ENCODE results near the gene FAM241B.

The FAM241B gene

DNA sequence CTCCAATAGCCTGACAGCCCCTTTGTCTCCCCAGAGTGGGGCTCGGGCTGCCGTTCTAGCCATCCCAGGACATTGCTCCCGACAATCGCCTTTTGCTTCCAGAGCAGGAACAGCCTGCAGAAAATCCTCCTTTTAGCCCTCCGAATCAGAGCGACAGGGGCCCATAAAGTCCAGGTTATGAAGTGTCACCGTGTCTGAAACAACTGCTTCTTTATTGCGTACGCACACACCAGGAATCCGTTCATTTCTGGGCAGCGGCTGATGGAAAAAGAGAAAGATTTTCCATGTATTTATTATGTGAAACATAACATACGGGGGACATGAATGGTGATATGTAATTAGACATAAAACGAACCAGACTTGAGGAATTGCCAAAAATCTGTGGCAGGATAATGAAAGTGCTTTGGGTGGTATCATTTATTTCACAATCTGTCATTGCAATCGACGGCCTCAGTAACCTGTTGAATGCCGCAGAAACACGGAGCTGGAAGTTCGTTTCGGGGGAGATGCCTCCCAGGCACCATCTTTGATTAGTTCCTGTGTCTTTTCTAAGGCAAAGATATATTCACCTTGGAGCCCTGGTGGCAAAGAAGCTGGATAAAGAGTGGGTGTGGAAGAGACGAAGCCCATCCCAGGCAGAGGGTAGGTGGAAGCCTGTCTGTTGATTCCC is 48.1 kb downstream of the FAM241B start:
- H3K79me1 ChIP-seq (replicated peaks; ENCODE audit: low read length, poor library complexity, severe bottlenecking) = no peaks in the 10 kb centered on the region
- no peak overlapping the region for H3K27ac ChIP-seq (ENCODE audit: low read length, poor library complexity, severe bottlenecking)
- no peak overlapping the region for H3K4me2 ChIP-seq (ENCODE audit: low read length, poor library complexity, severe bottlenecking)
- H3K23ac ChIP-seq (ENCODE audit: low read length in 2 of 2) = peak overlapping the region in 1 of 2 experiments; percentile 51
- H3K9me3 ChIP-seq (ENCODE audit: control insufficient read depth, low read length) = no peaks in the 10 kb centered on the region
- 76% methylated on average over 20 of the region's 20 CpGs for WGBS
- H3K4me3 ChIP-seq (ENCODE audit: insufficient read depth in 1 of 2, low read depth in 1 of 2, low read length in 2 of 2) = no peak overlapping the region
- H4K8ac ChIP-seq (ENCODE audit: low read length) = no peak overlapping the region
- no peak for DNase-seq
- H3K27me3 ChIP-seq (ENCODE audit: control insufficient read depth in 1 of 2, insufficient read depth in 1 of 2, low read length in 2 of 2) = peaks cover 80 to 98% of the 10 kb centered on the region in 2 experiments
- no peak overlapping the region for H3K18ac ChIP-seq (ENCODE audit: low read depth in 1 of 2, low read length in 2 of 2)
- H2BK15ac ChIP-seq (ENCODE audit: low read depth, poor library complexity, severe bottlenecking) = no peak overlapping the region
- no peak overlapping the region for H2AFZ ChIP-seq (ENCODE audit: low read depth, low read length)
- no peak overlapping the region for H3K14ac ChIP-seq (ENCODE audit: low read length in 2 of 2)
- H2BK5ac ChIP-seq (ENCODE audit: low read depth, low read length, poor library complexity, severe bottlenecking) = no peak overlapping the region
- peaks cover 1% of the 10 kb centered on the region for H3K4me1 ChIP-seq (ENCODE audit: control insufficient read depth, insufficient read depth, low read depth, low read length)
- H3K9ac ChIP-seq (ENCODE audit: low read length) = no peak overlapping the region
- no peak overlapping the region for H2BK12ac ChIP-seq (ENCODE audit: low read length in 2 of 2)
- H2AK5ac ChIP-seq (ENCODE audit: low read length, severe bottlenecking) = no peak overlapping the region
- H4K91ac ChIP-seq (ENCODE audit: low read length) = no peak overlapping the region
- no peaks in the 10 kb centered on the region for H3K36me3 ChIP-seq (ENCODE audit: control insufficient read depth in 1 of 2, insufficient read depth in 2 of 2, low read depth in 1 of 2, low read length in 2 of 2)
- no peak overlapping the region for H2BK120ac ChIP-seq (ENCODE audit: low read depth, low read length)
- no peak overlapping the region for H3K4ac ChIP-seq (ENCODE audit: low read depth in 1 of 2, low read length in 2 of 2)

DNA sequence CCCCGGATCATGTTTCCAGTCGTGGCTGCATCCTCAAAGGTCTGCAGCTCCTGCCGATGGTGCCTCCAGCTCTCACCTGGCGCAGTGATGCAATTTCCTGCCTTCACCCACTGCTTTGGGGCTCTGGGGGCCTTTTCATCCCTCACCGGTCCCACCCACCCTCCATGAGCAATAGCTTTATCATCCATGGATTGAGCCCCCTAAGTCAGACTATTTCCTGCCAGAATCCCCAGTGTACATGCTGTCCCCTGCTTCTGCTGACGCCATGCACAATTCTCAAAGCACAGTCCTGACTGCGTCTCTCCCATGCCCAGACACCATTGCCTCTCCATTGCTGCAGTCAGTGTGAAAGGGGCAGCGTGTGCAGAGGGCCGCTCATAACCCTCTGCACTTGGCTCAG is 49.7 kb downstream of the FAM241B start:
- no peak overlapping the region for H4K8ac ChIP-seq (ENCODE audit: low read length)
- H3K9me3 ChIP-seq (ENCODE audit: control insufficient read depth, low read length) = no peaks in the 10 kb centered on the region
- WGBS = 81% methylated on average over 9 of the region's 9 CpGs
- no peaks in the 10 kb centered on the region for H3K79me1 ChIP-seq (replicated peaks; ENCODE audit: low read length, poor library complexity, severe bottlenecking)
- H3K4me3 ChIP-seq (ENCODE audit: insufficient read depth in 1 of 2, low read depth in 1 of 2, low read length in 2 of 2) = no peak overlapping the region
- no peak overlapping the region for H4K91ac ChIP-seq (ENCODE audit: low read length)
- peaks cover 4% of the 10 kb centered on the region for H3K4me1 ChIP-seq (ENCODE audit: control insufficient read depth, insufficient read depth, low read depth, low read length)
- H2BK15ac ChIP-seq (ENCODE audit: low read depth, poor library complexity, severe bottlenecking) = no peak overlapping the region
- H3K18ac ChIP-seq (ENCODE audit: low read depth in 1 of 2, low read length in 2 of 2) = no peak overlapping the region
- DNase-seq = no peak
- no peak overlapping the region for H3K27ac ChIP-seq (ENCODE audit: low read length, poor library complexity, severe bottlenecking)
- H3K14ac ChIP-seq (ENCODE audit: low read length in 2 of 2) = no peak overlapping the region
- H2AFZ ChIP-seq (ENCODE audit: low read depth, low read length) = no peak overlapping the region
- H2BK5ac ChIP-seq (ENCODE audit: low read depth, low read length, poor library complexity, severe bottlenecking) = no peak overlapping the region
- peaks cover 81 to 84% of the 10 kb centered on the region in 2 experiments for H3K27me3 ChIP-seq (ENCODE audit: control insufficient read depth in 1 of 2, insufficient read depth in 1 of 2, low read length in 2 of 2)
- H2BK12ac ChIP-seq (ENCODE audit: low read length in 2 of 2) = no peak overlapping the region
- H3K4me2 ChIP-seq (ENCODE audit: low read length, poor library complexity, severe bottlenecking) = no peak overlapping the region
- H2BK120ac ChIP-seq (ENCODE audit: low read depth, low read length) = no peak overlapping the region
- no peak overlapping the region for H3K23ac ChIP-seq (ENCODE audit: low read length in 2 of 2)
- no peaks in the 10 kb centered on the region for H3K36me3 ChIP-seq (ENCODE audit: control insufficient read depth in 1 of 2, insufficient read depth in 2 of 2, low read depth in 1 of 2, low read length in 2 of 2)
- H3K4ac ChIP-seq (ENCODE audit: low read depth in 1 of 2, low read length in 2 of 2) = no peak overlapping the region
- H2AK5ac ChIP-seq (ENCODE audit: low read length, severe bottlenecking) = no peak overlapping the region
- H3K9ac ChIP-seq (ENCODE audit: low read length) = no peak overlapping the region

GRCh38 chr10:69680610-69681009 is 50.6 kb downstream of the FAM241B start:
- no peak overlapping the region for H3K4me3 ChIP-seq (ENCODE audit: insufficient read depth in 1 of 2, low read depth in 1 of 2, low read length in 2 of 2)
- no peak overlapping the region for H2BK120ac ChIP-seq (ENCODE audit: low read depth, low read length)
- peaks cover 73 to 75% of the 10 kb centered on the region in 2 experiments for H3K27me3 ChIP-seq (ENCODE audit: control insufficient read depth in 1 of 2, insufficient read depth in 1 of 2, low read length in 2 of 2)
- no peaks in the 10 kb centered on the region for H3K79me1 ChIP-seq (replicated peaks; ENCODE audit: low read length, poor library complexity, severe bottlenecking)
- no peak overlapping the region for H3K18ac ChIP-seq (ENCODE audit: low read depth in 1 of 2, low read length in 2 of 2)
- H3K9me3 ChIP-seq (ENCODE audit: control insufficient read depth, low read length) = no peaks in the 10 kb centered on the region
- no peak overlapping the region for H3K4ac ChIP-seq (ENCODE audit: low read depth in 1 of 2, low read length in 2 of 2)
- H3K36me3 ChIP-seq (ENCODE audit: control insufficient read depth in 1 of 2, insufficient read depth in 2 of 2, low read depth in 1 of 2, low read length in 2 of 2) = no peaks in the 10 kb centered on the region
- H3K23ac ChIP-seq (ENCODE audit: low read length in 2 of 2) = no peak overlapping the region
- H2AK5ac ChIP-seq (ENCODE audit: low read length, severe bottlenecking) = no peak overlapping the region
- 78% methylated on average over 4 of the region's 4 CpGs for WGBS
- H4K8ac ChIP-seq (ENCODE audit: low read length) = no peak overlapping the region
- no peak overlapping the region for H2BK5ac ChIP-seq (ENCODE audit: low read depth, low read length, poor library complexity, severe bottlenecking)
- H2BK12ac ChIP-seq (ENCODE audit: low read length in 2 of 2) = no peak overlapping the region
- no peak overlapping the region for H4K91ac ChIP-seq (ENCODE audit: low read length)
- no peak for DNase-seq
- H3K14ac ChIP-seq (ENCODE audit: low read length in 2 of 2) = no peak overlapping the region
- no peak overlapping the region for H2BK15ac ChIP-seq (ENCODE audit: low read depth, poor library complexity, severe bottlenecking)
- H3K4me1 ChIP-seq (ENCODE audit: control insufficient read depth, insufficient read depth, low read depth, low read length) = peaks cover 6% of the 10 kb centered on the region
- no peak overlapping the region for H3K9ac ChIP-seq (ENCODE audit: low read length)
- H3K4me2 ChIP-seq (ENCODE audit: low read length, poor library complexity, severe bottlenecking) = no peak overlapping the region
- H2AFZ ChIP-seq (ENCODE audit: low read depth, low read length) = no peak overlapping the region
- no peak overlapping the region for H3K27ac ChIP-seq (ENCODE audit: low read length, poor library complexity, severe bottlenecking)

DNA sequence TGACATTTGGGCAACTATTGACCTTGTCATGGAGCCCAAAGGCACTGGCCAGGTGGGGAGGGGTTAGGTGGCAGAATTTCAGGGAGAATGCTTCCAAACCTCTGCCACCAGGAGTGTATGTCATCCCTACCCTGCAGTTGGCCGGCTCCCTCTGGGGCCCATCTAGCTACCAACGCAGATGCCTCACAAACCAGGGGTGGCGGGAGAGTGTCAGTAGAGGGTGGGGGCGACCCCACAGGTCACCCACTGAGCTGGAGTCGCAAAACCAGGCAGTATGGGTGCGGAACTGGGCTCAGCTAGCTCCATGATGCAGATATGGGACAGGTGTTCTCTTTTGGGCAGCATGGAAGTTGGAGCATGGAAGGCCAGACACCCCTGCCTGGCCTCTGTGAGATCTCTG is 51.4 kb downstream of the FAM241B start:
- no peak for DNase-seq
- peaks cover 68 to 72% of the 10 kb centered on the region in 2 experiments for H3K27me3 ChIP-seq (ENCODE audit: control insufficient read depth in 1 of 2, insufficient read depth in 1 of 2, low read length in 2 of 2)
- H2BK120ac ChIP-seq (ENCODE audit: low read depth, low read length) = no peak overlapping the region
- no peak overlapping the region for H2BK5ac ChIP-seq (ENCODE audit: low read depth, low read length, poor library complexity, severe bottlenecking)
- H3K4me2 ChIP-seq (ENCODE audit: low read length, poor library complexity, severe bottlenecking) = no peak overlapping the region
- H4K91ac ChIP-seq (ENCODE audit: low read length) = no peak overlapping the region
- H3K18ac ChIP-seq (ENCODE audit: low read depth in 1 of 2, low read length in 2 of 2) = no peak overlapping the region
- no peaks in the 10 kb centered on the region for H3K79me1 ChIP-seq (replicated peaks; ENCODE audit: low read length, poor library complexity, severe bottlenecking)
- H3K4ac ChIP-seq (ENCODE audit: low read depth in 1 of 2, low read length in 2 of 2) = no peak overlapping the region
- H2BK15ac ChIP-seq (ENCODE audit: low read depth, poor library complexity, severe bottlenecking) = no peak overlapping the region
- 78% methylated on average over 6 of the region's 6 CpGs for WGBS
- no peak overlapping the region for H3K23ac ChIP-seq (ENCODE audit: low read length in 2 of 2)
- H3K9me3 ChIP-seq (ENCODE audit: control insufficient read depth, low read length) = no peaks in the 10 kb centered on the region
- no peak overlapping the region for H3K14ac ChIP-seq (ENCODE audit: low read length in 2 of 2)
- peaks cover 13% of the 10 kb centered on the region for H3K4me1 ChIP-seq (ENCODE audit: control insufficient read depth, insufficient read depth, low read depth, low read length)
- no peak overlapping the region for H2AK5ac ChIP-seq (ENCODE audit: low read length, severe bottlenecking)
- H3K27ac ChIP-seq (ENCODE audit: low read length, poor library complexity, severe bottlenecking) = no peak overlapping the region
- no peak overlapping the region for H3K9ac ChIP-seq (ENCODE audit: low read length)
- H3K4me3 ChIP-seq (ENCODE audit: insufficient read depth in 1 of 2, low read depth in 1 of 2, low read length in 2 of 2) = no peak overlapping the region
- no peaks in the 10 kb centered on the region for H3K36me3 ChIP-seq (ENCODE audit: control insufficient read depth in 1 of 2, insufficient read depth in 2 of 2, low read depth in 1 of 2, low read length in 2 of 2)
- no peak overlapping the region for H2AFZ ChIP-seq (ENCODE audit: low read depth, low read length)
- no peak overlapping the region for H2BK12ac ChIP-seq (ENCODE audit: low read length in 2 of 2)
- H4K8ac ChIP-seq (ENCODE audit: low read length) = no peak overlapping the region
